ENCODE measurements around the gene TCERG1L. TPM values are rescaled to one million over a fixed set of nuclear protein-coding genes. Genes with fewer than 3 reads are reported as not detected.
A peak's percentile ranks its signal among the peaks of the same experiment; 100 is the strongest.

Gene TCERG1L
- total RNA-seq, 2 donors from 2014 or later = 0.12 TPM; not detected in 1

DNA sequence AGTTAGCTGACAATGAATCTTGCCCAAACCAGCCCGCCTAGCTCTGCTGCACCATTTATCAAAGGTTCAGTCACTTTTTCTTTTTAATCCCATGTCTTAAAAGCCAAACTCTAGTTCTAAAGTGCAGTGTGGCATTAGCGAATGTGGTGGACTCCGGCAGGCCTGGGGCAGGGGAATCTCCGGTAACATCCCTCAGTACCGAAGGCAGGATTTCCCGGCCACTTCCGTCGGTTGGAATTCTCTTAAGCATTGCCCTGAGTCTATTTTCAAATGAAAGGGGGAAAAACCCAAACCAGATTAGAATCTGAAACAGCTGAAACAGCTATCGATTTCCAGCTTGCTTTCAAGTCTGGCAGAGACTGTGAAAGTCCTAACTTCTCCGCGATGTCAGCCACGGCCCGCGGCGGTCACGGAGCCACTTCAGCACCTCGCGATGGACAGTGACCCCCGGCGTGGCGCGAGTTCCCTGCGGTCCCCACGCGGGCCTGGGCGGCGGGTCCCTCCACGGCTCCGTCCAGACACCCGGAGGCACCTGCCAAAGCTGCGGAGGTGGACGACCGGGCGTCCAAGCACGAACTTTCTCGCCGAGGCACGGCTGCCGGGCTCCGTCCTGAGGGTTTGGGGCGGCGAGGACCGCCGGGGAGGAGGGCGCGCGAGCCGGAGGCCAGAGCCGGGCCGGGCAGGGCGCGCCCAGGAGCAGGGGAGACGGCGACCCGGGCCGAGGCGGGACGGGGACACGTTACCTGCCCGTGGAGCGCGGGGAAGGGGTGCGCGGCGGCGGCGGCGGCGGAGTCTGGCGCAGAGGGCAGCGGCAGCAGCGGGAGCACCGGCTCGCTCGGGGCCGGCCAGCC is 745 bp downstream of the TCERG1L start:
- Histone ChIP-seq H3K4me3 (peak overlapping the region in 1 of 2 donors; percentile 25), H3K9me3 (no peaks in the 10 kb centered on the region), H3K36me3 (no peaks in the 10 kb centered on the region), H3K27me3 (peaks cover 0 to 5% of the 10 kb centered on the region in 2 donors), H3K27ac (no peak overlapping the region), H3K4me1 (peaks cover 0 to 18% of the 10 kb centered on the region in 2 donors)
- TF ChIP-seq, protein P1, sequence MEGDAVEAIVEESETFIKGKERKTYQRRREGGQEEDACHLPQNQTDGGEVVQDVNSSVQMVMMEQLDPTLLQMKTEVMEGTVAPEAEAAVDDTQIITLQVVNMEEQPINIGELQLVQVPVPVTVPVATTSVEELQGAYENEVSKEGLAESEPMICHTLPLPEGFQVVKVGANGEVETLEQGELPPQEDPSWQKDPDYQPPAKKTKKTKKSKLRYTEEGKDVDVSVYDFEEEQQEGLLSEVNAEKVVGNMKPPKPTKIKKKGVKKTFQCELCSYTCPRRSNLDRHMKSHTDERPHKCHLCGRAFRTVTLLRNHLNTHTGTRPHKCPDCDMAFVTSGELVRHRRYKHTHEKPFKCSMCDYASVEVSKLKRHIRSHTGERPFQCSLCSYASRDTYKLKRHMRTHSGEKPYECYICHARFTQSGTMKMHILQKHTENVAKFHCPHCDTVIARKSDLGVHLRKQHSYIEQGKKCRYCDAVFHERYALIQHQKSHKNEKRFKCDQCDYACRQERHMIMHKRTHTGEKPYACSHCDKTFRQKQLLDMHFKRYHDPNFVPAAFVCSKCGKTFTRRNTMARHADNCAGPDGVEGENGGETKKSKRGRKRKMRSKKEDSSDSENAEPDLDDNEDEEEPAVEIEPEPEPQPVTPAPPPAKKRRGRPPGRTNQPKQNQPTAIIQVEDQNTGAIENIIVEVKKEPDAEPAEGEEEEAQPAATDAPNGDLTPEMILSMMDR (IDR thresholded peaks at IDR 0.05) = no peak
- no peak for DNase-seq (ENCODE audit: low spot score)

DNA sequence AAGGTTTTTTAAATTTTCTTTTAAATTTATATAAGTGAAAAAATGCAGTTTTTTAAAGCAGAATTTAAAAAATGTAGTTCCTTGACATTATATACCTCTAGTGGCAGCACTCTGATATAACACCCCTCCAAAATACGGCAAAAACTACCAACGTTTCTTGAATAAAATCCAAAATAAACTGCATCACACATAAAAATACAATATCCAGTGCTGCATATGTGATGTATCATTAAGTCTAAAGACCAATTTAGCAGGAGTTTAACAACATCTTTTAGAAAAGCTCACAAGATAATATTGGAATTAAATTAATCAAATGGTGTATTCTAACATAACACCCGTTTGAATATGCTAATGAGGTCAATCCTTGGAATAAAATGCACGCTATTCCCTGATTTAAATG is 1.4 kb downstream of the TCERG1L start:
- Histone ChIP-seq H3K27ac (no peak overlapping the region), H3K36me3 (no peaks in the 10 kb centered on the region), H3K4me1 (peaks cover 0 to 18% of the 10 kb centered on the region in 2 donors), H3K9me3 (no peaks in the 10 kb centered on the region), H3K27me3 (peaks cover 0 to 5% of the 10 kb centered on the region in 2 donors), H3K4me3 (no peak overlapping the region)
- TF ChIP-seq, protein P1 (IDR thresholded peaks at IDR 0.05) = peak in 1 of 2 donors; percentile 32
- DNase-seq (ENCODE audit: low spot score) = no peak

DNA sequence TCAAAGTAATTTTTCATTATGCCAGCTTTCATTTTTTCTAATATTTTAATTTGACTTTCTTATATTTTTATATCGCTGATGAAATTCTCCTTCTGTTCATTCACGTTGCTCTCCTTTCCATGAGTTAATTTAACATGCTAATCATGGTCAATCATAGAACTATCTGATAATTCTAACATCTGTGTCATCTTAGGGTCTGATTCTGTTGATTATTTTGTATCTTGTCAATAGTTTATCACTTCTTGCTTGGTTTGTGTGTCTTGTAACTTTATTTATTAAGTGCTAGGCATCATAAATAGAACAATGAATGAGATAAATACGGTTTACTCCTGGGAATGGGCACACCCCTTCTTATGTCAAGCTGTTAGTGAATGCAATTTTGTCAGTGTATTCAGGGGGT is 11.0 kb downstream of the TCERG1L start:
- no peak overlapping the region for H3K4me3 ChIP-seq
- no peak overlapping the region for H3K27ac ChIP-seq
- H3K27me3 ChIP-seq = no peaks in the 10 kb centered on the region
- H3K4me1 ChIP-seq = no peaks in the 10 kb centered on the region
- H3K36me3 ChIP-seq = no peaks in the 10 kb centered on the region
- TF ChIP-seq, protein P1 (IDR thresholded peaks at IDR 0.05) = no peak
- H3K9me3 ChIP-seq = peaks cover 0 to 23% of the 10 kb centered on the region in 2 donors
- DNase-seq (ENCODE audit: low spot score) = no peak

DNA sequence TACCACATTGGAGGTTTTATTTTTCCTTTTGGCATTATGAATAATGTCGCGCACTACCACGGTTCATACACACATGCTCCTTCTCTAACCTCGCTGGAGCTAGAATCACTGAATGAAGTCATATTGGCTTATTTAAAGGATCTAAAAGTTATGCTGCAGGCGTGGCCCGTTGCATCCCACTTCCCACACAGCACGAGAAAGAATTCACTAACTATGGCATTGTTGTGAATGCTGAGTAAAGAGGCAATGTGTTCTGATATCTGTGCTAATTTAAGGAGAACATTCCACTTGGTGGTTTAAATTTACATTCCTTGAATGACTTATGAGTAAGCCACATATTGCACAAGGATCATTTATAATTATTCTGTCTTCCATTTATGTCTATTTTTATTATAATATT is 20.7 kb downstream of the TCERG1L start:
- Histone ChIP-seq H3K36me3 (no peaks in the 10 kb centered on the region), H3K4me1 (no peaks in the 10 kb centered on the region), H3K4me3 (no peak overlapping the region), H3K27ac (no peak overlapping the region), H3K9me3 (no peaks in the 10 kb centered on the region), H3K27me3 (no peaks in the 10 kb centered on the region)
- DNase-seq (ENCODE audit: low spot score) = no peak
- TF ChIP-seq, protein P1 (IDR thresholded peaks at IDR 0.05) = no peak

DNA sequence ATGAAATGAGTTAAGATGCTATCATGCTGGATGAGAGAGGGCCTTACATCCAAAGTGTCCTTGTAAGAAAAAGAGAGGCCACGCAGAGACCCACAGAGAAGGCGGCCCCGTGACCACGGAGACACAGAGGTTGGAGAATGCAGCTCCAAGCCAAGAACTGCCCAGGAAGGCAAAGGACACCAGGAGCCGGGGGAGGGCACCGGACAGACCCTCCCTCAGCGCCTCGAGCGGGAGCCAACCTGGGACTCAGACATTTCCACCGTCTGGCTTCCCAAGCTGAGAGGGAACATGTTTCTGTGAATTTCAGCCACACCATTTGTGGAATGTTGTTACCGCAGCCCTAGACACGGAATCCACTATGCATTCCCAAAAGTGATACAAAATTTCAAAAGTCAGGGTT is 22.9 kb downstream of the TCERG1L start:
- H3K36me3 ChIP-seq = no peaks in the 10 kb centered on the region
- H3K27me3 ChIP-seq = no peaks in the 10 kb centered on the region
- H3K27ac ChIP-seq = no peak overlapping the region
- no peaks in the 10 kb centered on the region for H3K9me3 ChIP-seq
- no peak for DNase-seq (ENCODE audit: low spot score)
- TF ChIP-seq, protein P1 (IDR thresholded peaks at IDR 0.05) = no peak
- no peaks in the 10 kb centered on the region for H3K4me1 ChIP-seq
- H3K4me3 ChIP-seq = no peak overlapping the region

All from right atrium auricular region (tissue), 2 donors.